Heart right ventricle (tissue), 16 donors: ENCODE measurements around the gene GRK1. TPM values are rescaled to one million over a fixed set of nuclear protein-coding genes. Genes with fewer than 3 reads are reported as not detected.

ENCODE experiments used
- ATAC-seq, 8 donors: fragments of 200-7000 bp; cut with Tn5 transposase; one replicate each; pipeline ENCODE4 v1.9.1; 2020; ENCODE audit warnings: mild to moderate bottlenecking in 8 of 8, moderate library complexity in 8 of 8, moderate number of reproducible peaks in 1 of 8
- DNase-seq, 2 donors: peaks; one replicate each; pipeline ENCODE4 v3.0.0-alpha.2; 2020
- H3K27ac ChIP-seq, 10 donors: fragments of 200-600 bp; sonication (generic) in 2 of 10; one replicate each; pipeline versions ENCODE4 v1.5.0 to v1.8.0; 2020 to 2022; ENCODE audit warnings: mild to moderate bottlenecking in 3 of 10
- H3K27me3 ChIP-seq, 7 donors: fragments of 200-600 bp; one replicate each; pipeline ENCODE4 v1.8.0; 2021 to 2022; ENCODE audit warnings: mild to moderate bottlenecking in 2 of 7
- H3K36me3 ChIP-seq, 9 donors: fragments of 200-600 bp; sonication (generic) in 1 of 9; one replicate each; pipeline versions ENCODE4 v1.5.0 to v1.8.0; 2020 to 2022; ENCODE audit warnings: mild to moderate bottlenecking in 2 of 9
- H3K4me1 ChIP-seq, 9 donors: fragments of 200-600 bp; sonication (generic) in 1 of 9; one replicate each; pipeline versions ENCODE4 v1.5.0 to v1.8.0; 2020 to 2022; ENCODE audit warnings: mild to moderate bottlenecking in 4 of 9
- H3K4me3 ChIP-seq, 10 donors: fragments of 200-600 bp; sonication (generic) in 2 of 10; one replicate each; pipeline versions ENCODE4 v1.5.0 to v1.8.0; 2020 to 2022; ENCODE audit warnings: mild to moderate bottlenecking in 7 of 10, moderate library complexity in 2 of 10
- H3K9me3 ChIP-seq, 11 donors: fragments of 200-600 bp in 10 of 11; sonication (generic) in 2 of 11; one replicate each; pipeline versions ENCODE4 v1.5.0 to v1.8.0; 2013 to 2022; ENCODE audit warnings: mild to moderate bottlenecking in 2 of 11, control low read depth in 1 of 11, moderate library complexity in 1 of 11
- WGBS, 2 donors: extraction: QIAGEN DNeasy Blood & Tissue Kit; methylation state at CpG; one replicate each; pipeline ENCODE4 v1.1.7; 2013; ENCODE audit warnings: inconsistent platforms in 1 of 2; 5-methylcytosine and 5-hydroxymethylcytosine counted together
- intact Hi-C, 10 donors: fragments of 100-400 bp; cut with DNase I; formaldehyde crosslinking; loops; one replicate each; pipeline versions ENCODE4 v1.11.1 to v1.14.2; 2022
- polyA plus RNA-seq, 2 donors: library from polyadenylated mRNA; stranded (reverse); fragments of 200-250 nt; gene quantifications; one replicate each; pipeline ENCODE4 v1.2.3, GENCODE V29; 2013
- total RNA-seq, 10 donors: library from RNA; stranded (reverse); fragmentation: NEBNext Ultra II Directional in 3 of 10; extraction: Animal tissue kit (Norgen Biotek cat#: 25700) in 3 of 10; gene quantifications; one replicate each; pipeline versions ENCODE4 v1.2.1 to v1.2.4, GENCODE V29; 2021 to 2023
- TF ChIP-seq, protein P1 (sequence below), 9 donors: fragments of 200-600 bp; sonication (generic) in 2 of 9; IDR thresholded peaks; one replicate each; pipeline versions ENCODE4 v1.5.0 to v1.8.0; 2021 to 2022; ENCODE audit warnings: antibody characterized with exemption in 9 of 9, mild to moderate bottlenecking in 5 of 9, moderate library complexity in 1 of 9
- donor health status: Arrhythmogenic right ventricular cardiomyopathy.
- donor health status: ischemic (EF 13 %, LVEDD 7.1; RV severe dilation, severe dysfunction).
- donor health status: healthy with polysubstance abuse.
- donor health status: DM: no; HTN: yes; CAD: no.
- donor health status: DM: no; HTN: no; CAD: no.
- donor health status: ischemic (EF 25% LVEDD 6.9; RV normal size, moderate dysfunction).
- donor health status: ischemic (EF 25% LVEDD 5.7; RV mildly dilated, moderate dysfunction).
- donor health status: healthy.
- donor health status: DM: yes; HTN: yes; CAD: no.
- donor health status: Ischemic cardiomyopathy.
- donor health status: ischemic (EF 35%, LVEDD 5.7; RV mildly dilated, moderate dysfunction).
- donor health status: nonischemic (EF 11% LVEDD 7.7; RV severe dilation, severe dysfunction).
- donor health status: DM: yes; HTN: yes; CAD: no.
- donor health status: PGD.
- donor health status: ischemic (EF 29% LVEDD 5.4; RV normal size, mild dysfunction).
- donor health status: nonischemic (EF 23%, LVEDD 6.1; RV moderate dilation, normal function).

GRK1 gene
- total and polyA plus RNA-seq, 12 donors: 0.01 to 0.79 (median 0.18) TPM; not detected in 4

GRCh38 chr13:113774177-113775107 is 107.4 kb downstream of the GRK1 start:
- WGBS, 2 donors: 72 to 82% methylated on average over 9 of the region's 9 CpGs
- Histone ChIP-seq H3K4me3 (no peak overlapping the region), H3K9me3 (peaks cover 0 to 16% (median 0%) of the 10 kb centered on the region in 11 donors), H3K27ac (no peak overlapping the region), H3K36me3 (peaks cover 0 to 13% (median 0%) of the 10 kb centered on the region in 9 donors), H3K4me1 (peaks cover 0 to 7% (median 0%) of the 10 kb centered on the region in 9 donors), H3K27me3 (peaks cover 0 to 20% (median 10%) of the 10 kb centered on the region in 7 donors)
- no peak for DNase-seq
- TF ChIP-seq, protein P1, sequence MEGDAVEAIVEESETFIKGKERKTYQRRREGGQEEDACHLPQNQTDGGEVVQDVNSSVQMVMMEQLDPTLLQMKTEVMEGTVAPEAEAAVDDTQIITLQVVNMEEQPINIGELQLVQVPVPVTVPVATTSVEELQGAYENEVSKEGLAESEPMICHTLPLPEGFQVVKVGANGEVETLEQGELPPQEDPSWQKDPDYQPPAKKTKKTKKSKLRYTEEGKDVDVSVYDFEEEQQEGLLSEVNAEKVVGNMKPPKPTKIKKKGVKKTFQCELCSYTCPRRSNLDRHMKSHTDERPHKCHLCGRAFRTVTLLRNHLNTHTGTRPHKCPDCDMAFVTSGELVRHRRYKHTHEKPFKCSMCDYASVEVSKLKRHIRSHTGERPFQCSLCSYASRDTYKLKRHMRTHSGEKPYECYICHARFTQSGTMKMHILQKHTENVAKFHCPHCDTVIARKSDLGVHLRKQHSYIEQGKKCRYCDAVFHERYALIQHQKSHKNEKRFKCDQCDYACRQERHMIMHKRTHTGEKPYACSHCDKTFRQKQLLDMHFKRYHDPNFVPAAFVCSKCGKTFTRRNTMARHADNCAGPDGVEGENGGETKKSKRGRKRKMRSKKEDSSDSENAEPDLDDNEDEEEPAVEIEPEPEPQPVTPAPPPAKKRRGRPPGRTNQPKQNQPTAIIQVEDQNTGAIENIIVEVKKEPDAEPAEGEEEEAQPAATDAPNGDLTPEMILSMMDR (IDR thresholded peaks at IDR 0.05): no peak
- ATAC-seq: peak in 1 of 8 donors; percentile 26
- intact Hi-C loops: no loop called here

DNA sequence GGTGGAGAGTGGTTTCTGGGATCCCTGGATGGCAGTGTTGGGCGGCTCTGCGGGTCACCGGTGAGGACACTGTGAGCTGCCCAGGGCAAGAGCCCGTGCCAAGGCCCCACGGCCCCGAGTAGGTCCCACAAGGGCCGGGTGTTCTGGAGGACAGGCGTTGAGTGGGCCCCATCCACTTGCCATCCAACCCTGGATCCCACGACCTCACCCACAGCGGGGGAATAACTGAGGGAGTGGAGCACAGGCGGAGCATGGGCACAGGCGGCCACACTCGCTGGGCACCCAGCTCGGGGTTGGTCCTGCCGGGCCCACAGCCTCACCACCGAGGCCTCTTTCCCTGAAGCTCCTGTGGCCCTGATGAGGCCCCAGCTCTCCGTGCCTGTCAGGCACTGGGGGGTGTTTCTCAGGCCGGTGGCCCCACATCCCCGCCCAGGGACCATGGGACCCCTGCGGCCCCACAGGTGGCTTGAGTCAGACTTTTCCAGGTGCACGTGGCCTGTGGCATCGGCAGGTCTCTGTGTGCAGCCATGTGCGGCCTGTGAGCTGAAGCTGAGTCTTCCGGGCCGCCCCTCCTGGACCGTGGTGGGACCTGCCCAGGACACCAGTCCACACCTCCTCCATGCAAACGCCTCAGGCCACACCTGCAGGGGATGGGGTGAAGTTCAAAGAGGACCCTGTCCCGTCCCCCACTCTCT is 108.6 kb downstream of the GRK1 start:
- Histone ChIP-seq H3K4me1 (peaks cover 0 to 7% (median 0%) of the 10 kb centered on the region in 9 donors), H3K36me3 (peaks cover 0 to 1% (median 0%) of the 10 kb centered on the region in 9 donors), H3K9me3 (peaks cover 0 to 16% (median 0%) of the 10 kb centered on the region in 11 donors), H3K27ac (no peak overlapping the region), H3K27me3 (peaks cover 0 to 20% (median 10%) of the 10 kb centered on the region in 7 donors), H3K4me3 (no peak overlapping the region)
- WGBS, 2 donors: 89 to 90% methylated on average over 28 of the region's 28 CpGs
- DNase-seq (no peak), ATAC-seq (peak in 2 of 8 donors; percentile 13 to 25)
- TF ChIP-seq, protein P1 (IDR thresholded peaks at IDR 0.05): no peak
- intact Hi-C loops: no loop called here

DNA sequence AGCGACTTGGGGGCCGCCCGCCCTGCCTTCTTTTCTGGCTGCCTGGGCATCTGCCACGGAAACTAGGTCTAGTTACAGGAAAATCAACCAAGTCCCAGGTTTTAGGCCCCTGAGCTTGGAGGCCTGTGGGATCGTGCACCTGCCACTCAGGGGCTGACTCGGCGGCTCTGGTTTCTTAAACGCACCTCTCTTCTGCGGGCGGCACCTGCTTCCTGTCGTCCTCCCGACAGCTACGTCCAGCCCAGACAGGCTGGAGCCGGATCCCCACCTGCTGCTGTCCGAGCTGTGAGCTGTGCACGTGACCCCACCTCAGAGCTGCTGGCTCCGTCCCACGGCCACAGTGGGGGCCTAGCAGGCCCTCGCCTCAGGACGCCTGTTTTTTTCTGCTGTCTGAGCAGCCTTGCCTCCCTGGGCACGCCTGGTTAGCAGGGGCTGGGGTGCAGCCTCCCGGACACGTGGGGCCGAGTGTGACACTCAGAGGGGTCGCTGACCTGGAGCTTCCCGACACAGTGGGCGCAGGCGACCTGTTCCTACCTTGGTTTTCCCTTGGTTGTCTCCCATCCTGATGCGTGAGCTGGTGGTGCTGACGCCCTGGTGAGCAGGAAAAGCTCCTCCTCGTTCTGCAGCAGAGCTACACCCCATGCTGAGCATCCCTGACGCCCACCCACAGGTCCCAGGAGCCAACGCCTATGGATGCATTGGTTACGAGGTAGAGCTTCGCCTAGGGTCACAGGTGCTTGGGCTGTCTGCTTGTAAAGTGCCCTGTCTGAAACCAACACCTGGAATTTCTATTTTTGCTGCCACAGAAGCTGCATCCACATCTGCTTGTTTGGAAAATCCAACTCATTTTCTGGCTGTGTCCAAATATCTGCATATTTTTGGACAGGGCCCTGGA is 109.5 kb downstream of the GRK1 start:
- TF ChIP-seq, protein P1 (IDR thresholded peaks at IDR 0.05): no peak

More for the DNA sequence above, 109.5 kb downstream of the GRK1 start:
- intact Hi-C loops: no loop called here
- 76 to 77% methylated on average over 34 to 35 of the region's 35 CpGs for WGBS, 2 donors
- Histone ChIP-seq H3K9me3 (peaks cover 0 to 12% (median 0%) of the 10 kb centered on the region in 11 donors), H3K27ac (no peak overlapping the region), H3K4me3 (no peak overlapping the region), H3K36me3 (no peaks in the 10 kb centered on the region), H3K27me3 (peaks cover 0 to 20% (median 10%) of the 10 kb centered on the region in 7 donors), H3K4me1 (peaks cover 0 to 7% (median 0%) of the 10 kb centered on the region in 9 donors)
- no peak for ATAC-seq
- no peak for DNase-seq
